CD4-positive, alpha-beta T cell treated with Interleukin-2 at 100 ng/mL for 4 hours (primary cell): ENCODE data around the gene ZNF618.
A peak's percentile ranks its signal among the peaks of the same experiment; 100 is the strongest.

Source experiments
- DNase-seq: peaks from one replicate; pipeline ENCODE4 v3.0.0-alpha.2; 2020; ENCODE audit warnings: low spot score

The ZNF618 gene

DNA sequence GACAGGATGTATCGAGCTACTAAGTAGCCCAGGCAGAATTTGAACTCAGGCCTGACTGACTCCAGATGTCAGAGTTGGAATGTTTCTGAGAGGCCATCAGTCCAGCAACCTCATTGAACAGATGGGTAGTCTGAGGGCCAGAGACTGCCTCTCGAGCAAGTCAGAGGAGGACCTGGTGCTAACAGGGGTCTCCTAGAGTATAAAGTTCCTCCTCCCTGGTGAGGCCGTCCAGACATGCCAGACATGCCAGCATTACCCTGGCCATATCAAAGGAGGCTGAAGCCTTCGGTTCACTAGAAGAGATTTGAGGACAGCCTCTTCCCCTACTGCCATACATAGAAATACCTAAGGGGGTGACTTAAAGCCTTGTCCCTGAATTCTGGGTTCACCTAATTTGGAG lies 81.2 kb downstream of the ZNF618 start:
- DNase-seq: no peak

DNA sequence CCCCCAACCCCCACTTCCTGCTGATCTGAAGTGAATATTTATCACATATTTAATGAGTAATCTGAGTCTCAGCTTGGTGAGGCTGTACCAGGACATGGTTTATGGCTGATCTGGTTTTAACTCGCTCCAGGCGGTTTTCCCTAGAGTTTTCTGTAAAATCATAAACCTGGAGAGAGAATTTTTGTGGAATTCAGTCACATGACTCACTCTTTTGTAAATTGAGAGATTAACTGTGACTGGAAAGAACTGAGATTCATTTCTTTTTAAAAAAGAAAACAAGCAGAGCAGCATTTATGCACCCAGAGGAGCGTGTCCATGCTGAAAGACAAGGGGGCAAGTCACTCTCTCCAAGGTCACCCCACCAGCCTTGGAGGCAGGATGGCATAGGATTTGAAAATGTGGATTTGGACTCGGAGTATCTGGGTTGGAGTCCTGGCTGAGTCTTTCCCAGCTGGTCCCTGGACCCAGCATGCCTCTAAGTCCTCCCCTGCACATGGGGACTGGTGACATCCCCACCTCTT lies 81.8 kb downstream of the ZNF618 start:
- no peak for DNase-seq

DNA sequence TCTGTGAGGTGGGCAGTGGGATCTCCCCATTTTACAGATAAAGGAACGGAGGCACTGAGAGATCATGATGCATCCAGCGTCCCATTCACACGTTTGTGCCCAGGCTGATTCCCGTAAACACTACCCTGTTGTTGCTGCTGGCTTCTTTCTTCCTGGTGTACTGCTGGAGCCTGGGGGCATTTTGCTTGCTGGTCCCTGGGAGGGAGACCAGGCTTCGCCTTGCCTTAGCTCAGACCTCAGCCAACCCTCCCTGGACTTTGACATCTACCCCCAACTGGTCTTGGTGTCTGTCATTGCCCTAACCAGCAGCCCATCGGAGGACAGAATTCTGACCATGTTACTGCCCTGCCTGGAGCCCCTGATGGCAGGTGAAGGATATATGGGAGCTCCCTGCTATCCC lies 82.4 kb downstream of the ZNF618 start:
- no peak for DNase-seq

DNA sequence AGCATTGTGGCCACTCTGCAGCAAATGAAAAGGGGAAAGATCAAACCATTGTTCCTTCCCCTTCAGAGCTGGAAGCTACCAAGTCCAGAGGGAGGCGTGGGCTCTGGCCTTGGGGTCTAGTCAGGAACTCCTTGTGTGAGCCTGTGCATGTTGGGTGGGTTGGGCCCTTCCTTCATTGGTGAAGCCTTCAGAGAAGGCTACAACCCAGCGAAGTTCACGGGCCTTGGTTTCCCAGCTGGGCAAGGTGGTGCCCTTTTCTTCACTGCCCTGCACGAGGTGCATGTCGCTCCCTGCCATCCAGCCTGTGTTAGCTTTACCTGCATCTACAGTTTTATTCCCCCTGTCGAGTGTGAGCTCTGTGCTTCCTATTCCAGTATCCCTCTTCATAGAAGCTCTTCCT lies 84.7 kb downstream of the ZNF618 start:
- DNase-seq: no peak

DNA sequence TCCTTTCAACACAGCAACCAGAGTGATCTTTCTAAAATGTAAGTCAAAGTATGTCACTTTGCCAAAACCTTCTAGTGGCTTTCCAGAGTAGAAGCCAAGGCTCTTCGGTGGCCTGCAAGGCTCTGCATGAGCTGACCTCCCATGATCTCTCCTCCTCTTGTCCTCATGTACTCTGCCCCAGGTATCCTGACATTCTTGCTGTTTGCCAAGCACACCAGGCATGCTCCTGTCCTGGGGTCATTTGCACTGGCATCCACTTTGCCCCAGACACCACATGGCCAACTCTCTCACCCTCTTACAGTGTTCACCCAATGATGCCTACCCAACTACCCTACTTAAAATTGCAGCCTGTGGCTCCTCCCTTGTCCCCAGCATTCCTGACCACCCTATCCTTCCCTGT lies 86.3 kb downstream of the ZNF618 start:
- DNase-seq: no peak

DNA sequence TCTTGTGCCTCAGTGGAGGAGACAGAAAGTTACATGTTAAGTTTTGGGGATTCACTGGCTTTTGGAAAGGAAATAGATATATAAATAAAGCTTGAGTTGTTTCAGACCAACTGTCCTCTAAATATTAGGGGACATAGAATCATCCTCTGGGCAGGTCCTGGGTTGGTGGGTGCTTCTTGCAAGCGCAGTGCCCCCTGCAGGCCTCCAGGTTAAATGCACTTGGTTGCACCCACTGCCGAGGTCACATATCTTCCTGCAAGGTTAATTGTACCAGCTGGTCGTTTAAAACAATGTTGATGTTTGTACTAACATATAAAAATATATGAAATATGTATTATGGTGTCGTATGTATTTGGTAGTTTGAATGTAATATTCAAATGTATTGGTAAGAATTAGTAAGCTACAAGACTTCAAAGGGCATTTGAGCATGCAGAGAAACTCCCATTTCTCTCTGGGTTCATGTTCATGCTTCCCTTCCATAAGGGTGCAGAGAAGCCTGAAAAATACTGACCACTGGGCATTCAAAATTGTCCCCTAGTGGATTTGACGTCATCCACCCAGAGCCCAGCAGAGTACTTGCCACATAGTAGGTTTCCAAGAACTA lies 87.0 kb downstream of the ZNF618 start:
- DNase-seq: peak; percentile 18

DNA sequence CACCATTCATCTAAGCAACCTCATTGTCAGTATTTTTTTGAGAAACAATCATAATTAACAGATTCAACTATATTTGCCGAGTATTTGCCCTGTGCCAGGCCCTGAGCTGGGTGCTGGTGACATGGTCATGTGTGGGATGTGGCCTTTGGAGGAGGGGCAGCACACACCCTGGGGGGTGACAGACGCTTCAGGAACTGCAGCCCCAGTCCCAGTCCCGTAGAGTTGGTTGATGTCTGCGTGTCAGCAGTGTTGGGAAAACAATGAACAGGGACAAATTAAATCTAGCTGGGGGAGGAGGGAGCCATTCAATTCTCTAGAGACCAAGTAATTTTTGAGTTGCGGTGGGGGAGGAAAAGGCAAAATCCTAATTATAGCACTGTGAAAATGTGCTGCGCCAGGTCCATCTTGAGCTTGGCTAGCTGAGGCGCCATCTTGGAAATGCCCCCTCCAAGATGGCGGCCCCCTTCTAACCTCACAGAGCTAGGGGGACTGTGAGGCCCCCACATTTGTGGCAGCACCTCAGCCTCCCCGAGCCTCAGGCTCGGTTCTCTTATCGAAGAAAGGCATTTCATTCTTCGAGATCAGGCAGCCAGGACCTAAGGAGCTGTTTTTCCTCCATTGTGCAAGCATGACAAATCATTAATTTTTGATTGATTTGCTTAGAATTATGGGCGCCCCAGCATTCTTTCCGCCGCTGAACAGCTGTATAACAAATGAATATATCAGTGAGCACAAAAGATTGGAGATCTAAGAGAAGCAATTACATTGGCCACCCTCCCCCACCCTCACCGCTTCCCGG lies 87.8 kb downstream of the ZNF618 start:
- DNase-seq: no peak

DNA sequence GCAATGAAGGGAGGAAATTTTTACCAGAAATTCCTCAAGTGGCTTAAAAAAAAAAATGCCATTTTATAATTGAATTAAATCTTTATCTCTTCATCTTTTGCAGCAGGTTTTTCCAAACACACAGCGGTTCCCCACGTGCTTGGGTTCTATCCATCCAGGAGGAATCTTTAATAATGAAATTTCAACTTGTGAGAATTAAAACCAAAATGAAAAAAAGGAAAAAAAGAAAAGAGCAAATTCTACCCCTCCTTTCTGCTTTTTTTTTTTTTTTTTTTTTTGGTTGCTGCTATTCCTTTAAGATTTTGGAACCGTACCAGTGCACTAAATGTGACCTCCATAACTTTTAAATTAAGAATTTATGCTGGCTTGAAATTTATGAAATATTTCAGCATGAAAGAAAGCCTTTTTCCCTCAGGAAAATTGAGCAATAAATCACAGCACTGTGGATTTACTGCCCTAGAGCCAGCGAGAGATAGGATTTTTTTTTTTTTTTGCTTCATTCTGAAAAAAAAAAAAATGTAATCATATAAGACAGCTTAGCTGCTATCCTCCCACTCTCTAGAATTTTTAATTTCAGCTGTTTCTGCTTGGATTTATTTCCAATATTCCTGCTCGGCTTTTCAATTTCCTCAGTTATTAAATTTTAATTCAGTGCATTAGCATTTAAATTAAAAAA lies 88.5 kb downstream of the ZNF618 start:
- no peak for DNase-seq

DNA sequence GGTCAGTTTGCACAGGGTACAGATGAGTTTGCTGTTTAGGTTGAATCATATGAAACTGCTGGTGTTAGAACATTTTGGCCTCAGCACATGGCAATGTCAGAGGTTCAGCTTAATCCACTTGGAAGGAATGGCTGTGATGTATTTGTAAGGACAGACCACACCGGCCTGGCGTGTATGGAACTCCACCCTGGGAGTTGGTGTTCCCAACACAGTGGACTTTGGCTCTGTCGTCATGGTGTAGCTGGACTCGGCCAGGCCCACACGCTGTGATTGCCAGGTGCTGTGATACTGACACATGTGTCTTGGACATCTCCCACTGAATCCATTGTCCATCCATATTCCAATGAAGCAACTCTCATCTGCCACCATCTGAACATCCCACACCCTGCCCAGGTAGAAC lies 90.3 kb downstream of the ZNF618 start:
- no peak for DNase-seq

DNA sequence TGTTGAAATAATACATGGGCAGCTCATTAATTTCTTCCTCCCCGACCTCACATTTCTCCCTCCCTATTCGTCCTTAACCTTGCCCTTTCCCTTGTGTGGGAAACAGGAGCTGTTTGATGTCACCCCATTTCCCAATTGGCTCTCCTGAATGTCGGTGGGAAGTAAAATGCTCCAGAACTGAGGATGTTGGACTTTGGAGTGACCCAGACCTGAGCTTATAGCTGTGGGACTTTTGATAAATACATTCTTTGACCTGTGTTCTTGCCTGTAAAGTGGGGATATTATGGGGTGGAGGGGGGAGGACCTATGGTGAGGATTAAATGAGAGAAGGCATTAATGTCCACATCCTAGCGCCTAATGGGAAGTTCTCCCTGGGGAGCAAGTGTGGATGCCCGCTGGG lies 91.3 kb downstream of the ZNF618 start:
- DNase-seq: no peak

DNA sequence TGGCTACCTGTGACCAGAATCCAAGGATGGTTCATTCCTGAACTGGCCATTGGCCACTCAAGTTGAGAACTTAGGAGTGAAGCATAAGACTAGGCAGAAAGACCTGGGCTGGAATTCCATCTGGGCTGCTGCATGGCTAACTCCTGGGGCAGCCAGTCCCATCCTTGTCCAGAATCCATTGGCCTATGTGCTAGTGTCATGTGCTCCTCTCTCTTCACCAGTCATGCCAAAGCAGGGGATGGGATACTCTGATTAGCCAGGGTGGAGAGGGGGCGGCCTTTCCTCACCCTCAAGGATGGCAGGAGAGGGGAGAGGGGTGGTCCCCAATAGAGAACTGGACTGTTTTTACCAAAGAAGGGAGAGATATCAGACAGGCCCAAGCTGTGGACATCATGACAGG lies 93.2 kb downstream of the ZNF618 start:
- no peak for DNase-seq

DNA sequence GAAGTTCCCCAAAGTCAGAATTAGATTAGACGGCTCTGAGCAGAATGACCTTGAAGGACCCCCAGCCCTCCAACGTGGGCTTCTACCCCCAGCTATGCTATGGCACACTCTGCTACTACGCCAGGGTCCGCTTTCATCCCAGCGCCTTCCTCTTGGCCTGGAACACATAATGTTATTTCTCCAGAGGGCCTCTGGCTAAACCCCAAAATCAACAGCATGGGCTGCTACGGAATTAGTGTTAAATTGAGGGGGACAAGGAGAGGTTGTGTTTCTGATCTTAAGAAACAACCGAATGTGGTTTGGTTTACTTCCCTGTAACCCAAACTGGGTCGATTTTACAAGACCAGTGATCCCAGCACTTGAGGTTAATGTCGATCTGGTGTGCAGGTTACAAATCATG lies 97.1 kb downstream of the ZNF618 start:
- DNase-seq: no peak

DNA sequence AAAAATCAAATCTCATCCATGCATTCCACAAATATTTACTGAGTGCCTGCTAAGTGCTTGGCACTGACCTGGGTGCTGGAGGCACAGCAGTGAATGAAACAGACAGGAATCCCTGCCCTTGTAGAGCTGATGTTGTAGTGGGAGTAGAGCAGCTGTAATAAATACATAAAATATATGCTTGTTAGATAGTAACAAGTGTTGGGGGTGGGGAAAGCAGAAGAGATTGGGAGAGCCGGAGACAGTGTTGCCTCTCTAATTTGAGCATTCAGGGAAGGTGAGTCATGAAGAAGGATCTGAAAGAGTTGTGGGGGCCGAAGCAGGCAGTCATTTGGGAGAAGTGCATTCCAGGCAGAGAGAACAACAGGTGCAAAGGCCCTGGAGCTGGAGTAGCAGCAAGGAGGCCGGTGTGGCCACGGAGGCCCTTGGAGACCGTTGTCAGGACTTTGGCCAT lies 97.9 kb downstream of the ZNF618 start:
- DNase-seq: no peak

DNA sequence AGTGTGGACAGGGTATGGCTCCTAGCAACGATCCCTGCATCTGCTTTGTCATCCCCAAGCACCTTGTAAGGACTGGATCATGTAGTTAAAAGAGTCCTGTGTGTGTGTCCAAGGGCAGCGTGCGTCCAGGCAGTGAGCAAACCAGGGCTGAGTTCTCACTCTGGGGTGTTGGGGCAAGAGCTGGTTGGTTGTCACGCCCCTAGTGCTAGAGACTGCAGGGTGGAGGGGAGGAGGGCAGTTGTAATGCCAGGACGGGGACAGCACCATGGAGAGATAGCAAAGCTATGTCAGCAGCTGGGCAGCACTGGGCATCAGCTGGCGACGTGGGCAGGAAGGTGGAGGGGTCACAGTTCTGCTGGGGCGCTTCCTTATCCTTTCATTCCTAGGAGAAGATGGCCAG lies 100.8 kb downstream of the ZNF618 start:
- DNase-seq: no peak

DNA sequence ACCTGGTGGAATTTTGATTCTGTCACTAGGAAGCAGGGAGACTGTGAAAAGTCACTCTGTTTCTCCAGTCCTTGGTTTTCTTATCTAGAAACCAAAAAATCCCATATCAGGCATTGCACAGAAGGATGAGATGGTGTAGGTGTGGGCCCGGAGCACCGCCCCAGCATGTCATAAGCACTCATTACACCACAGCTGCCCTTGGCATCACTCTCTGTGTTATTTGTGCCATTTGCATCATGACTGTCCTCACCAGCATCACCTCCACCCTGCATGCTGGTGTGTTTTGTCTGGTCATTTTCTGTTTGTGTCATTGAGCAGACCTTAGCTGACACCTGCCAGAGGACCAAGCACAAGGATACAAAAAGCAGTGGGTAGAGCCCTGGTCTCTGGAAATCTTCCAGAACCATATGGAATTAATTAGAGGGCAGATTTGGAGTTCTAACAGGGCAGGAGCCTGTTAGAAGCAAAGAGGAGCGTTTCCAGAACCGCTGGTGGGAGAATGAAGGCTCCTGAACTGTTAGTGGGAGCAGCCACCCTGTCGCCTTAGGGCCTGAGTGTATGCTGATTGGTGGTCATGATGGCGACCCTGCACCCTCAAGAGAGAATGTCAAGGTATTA lies 102.7 kb downstream of the ZNF618 start:
- DNase-seq: no peak

DNA sequence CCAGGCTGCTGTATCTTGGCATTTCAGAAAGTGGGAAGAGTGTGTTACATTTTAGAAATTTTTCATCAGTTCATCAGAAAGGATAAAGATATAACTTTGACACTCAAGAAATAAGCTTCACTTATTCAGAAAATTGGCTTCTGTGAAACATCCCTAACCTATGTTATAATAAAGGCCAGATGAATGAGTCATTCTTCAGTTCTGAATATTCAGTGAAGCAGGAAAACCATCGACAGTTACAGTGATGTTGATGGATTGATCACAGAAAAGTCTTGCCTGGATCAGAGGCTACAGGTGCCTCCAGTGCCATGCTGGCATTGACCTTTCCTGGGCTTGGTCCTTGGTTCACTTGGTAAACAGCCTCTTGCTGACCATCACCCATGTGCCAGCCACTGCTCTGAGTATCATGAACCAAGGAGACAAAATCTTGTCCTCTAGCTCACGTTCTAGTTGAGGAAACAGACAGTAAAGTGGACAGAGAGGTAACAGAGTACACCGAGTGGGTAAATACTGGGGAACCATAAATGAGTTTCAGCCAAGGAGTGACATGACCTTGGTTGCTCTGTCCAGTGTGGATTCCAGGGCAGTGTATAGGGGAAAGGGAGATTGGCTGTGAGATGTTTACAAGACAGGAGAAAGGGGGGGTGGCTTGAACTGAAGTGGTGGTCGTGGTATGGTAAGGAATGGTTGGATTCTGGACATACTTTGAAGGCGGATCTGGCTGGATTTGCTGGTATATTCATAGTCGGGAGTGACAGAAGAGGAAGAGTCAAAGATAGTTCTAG lies 103.4 kb downstream of the ZNF618 start:
- DNase-seq: no peak

DNA sequence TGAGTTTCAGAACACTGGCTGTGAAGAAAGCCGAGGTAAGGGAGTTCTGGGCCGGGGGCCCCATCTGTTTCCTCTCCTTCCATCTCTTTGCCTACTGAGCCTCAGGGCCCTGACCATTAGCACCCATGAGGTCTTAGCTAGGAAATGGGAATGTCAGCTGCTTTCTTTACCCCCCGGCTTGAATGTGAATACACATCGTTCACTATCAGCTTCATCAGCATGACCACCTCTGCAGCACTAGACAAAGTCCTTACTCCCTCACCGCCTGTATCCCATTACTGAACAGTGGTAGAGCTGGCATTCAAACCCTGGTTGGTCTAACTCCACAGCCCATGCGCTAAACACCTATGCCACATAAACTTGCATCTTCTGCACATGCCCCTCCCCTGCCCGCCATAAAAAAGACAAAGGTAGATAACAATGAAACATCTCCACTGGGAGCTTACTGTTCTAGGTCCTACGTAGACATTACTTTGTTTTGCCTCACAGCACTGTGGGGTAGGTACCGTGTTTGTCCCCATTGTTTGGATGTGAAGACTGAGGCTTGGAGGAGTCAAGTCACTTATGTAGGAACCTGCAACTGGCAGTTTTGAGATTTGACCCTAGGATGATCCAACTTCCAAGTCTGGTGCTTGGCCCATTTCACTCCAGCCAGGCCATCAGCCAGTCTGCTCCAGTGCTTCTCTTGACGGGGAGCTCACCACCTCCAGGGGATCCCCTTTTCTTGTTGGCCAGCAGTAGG lies 108.7 kb downstream of the ZNF618 start:
- no peak for DNase-seq

DNA sequence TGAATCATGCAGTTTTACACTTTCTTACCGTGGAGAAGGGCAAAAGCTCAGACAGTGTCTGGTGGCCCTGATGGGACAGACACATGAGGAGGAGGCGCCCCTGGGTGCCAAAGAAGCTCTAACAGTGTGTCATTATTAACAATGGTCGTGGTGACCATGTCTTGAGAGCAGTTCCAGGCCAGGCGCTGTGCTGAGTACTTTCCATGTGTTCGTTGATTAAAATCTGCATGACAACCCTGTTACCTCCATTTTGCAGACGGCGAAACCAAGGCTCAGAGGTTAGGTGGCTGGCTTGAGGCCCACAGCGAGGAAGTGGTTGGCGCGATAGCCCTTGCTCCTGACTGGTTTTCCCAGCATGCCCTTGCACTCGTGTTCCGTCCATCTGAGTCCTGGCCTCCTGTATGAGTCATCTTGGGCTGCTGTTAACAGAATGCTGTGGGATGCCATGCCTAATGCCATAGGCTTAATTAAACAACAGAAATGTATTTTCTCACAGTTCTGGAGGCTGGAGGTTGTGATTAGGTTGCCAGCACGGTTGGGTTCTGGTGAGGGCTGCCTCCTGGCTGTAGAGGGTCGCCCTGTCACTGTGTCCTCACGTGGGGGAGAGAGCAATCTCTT lies 110.0 kb downstream of the ZNF618 start:
- no peak for DNase-seq

DNA sequence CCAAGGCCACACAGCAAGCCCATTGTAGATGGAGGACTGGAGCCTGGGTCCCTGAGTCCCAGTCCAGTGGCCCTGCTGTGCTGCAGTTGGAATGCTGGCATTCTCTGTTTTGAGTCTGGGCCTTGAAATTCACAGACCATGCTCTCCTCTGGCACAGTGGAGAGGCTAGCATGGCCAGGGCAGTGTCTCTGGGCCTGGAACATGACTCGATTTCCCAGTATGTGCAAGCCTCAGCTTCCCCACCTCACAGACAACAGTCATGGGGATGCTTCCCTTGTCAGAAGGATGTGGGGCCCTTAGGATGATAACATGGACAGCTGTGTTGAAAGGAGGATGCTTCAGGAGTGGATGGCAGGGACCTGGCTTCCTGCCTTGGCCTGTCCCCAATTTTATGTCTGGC lies 110.8 kb downstream of the ZNF618 start:
- DNase-seq: no peak

DNA sequence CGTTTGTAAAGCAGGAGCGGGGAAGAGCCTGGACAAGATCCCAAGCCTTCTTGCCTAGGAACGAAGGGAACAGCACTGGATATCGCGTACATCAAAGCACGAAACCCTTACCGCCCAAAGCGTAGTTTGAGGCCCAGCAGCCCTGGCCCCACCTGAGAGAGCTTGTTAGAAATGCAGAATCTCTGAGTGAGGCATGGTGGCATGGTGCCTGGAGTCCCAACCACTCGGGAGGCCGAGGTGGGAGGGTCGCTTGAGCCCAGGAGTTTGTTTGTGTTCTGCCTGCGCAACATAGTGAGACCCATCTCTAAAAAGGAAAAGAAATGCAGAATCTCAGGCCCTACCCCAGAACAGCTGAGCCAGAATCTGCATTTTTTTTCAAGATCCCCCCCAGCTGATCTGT lies 111.4 kb downstream of the ZNF618 start:
- DNase-seq: no peak
